Fibroblast of skin of left quadriceps (primary cell): Measurements from ENCODE around the gene HLA-G.
"Not testable (repeated sequence)": the region's sequence is repeated elsewhere in the genome, so short reads cannot be mapped to it uniquely, and the experiment has no call there.

Experiments used
- DNase-seq, 2 experiments: peaks; one replicate each; pipeline ENCODE4 v3.0.0-alpha.2; 2013; ENCODE audit warnings: low read depth in 2 of 2

Gene HLA-G

GRCh38 chr6:29827579-29828470 is at the start of gene HLA-G:
Gene HLA-G, plus strand, starts transcription at chr6:29827825. Its CDS starts 20 bp downstream, at chr6:29827845.
- DNase-seq = no peak

- DNase-seq = not testable (repeated sequence)
Measured at GRCh38 chr6:29780019-29780698, 47.5 kb upstream of the HLA-G start.

GRCh38 chr6:29789176-29789575 is 38.4 kb upstream of the HLA-G start:
- DNase-seq = no peak

GRCh38 chr6:29790626-29791025 is 37.0 kb upstream of the HLA-G start:
- no peak for DNase-seq

- no peak for DNase-seq
Measured at GRCh38 chr6:29791162-29791561, 36.5 kb upstream of the HLA-G start.

GRCh38 chr6:29791786-29792122 is 35.9 kb upstream of the HLA-G start:
- no peak for DNase-seq

GRCh38 chr6:29792123-29793035 is 35.2 kb upstream of the HLA-G start:
- no peak for DNase-seq

- DNase-seq = no peak
Measured at GRCh38 chr6:29793036-29793356, 34.6 kb upstream of the HLA-G start.

GRCh38 chr6:29793796-29794195 is 33.8 kb upstream of the HLA-G start:
- no peak for DNase-seq

- DNase-seq = no peak
Measured at GRCh38 chr6:29796026-29796425, 31.6 kb upstream of the HLA-G start.

- peak; percentile 39 to 43 for DNase-seq
Measured at GRCh38 chr6:29797135-29797534, 30.5 kb upstream of the HLA-G start.

- DNase-seq = no peak
Measured at GRCh38 chr6:29797966-29798365, 29.7 kb upstream of the HLA-G start.

GRCh38 chr6:29800254-29800653 is 27.4 kb upstream of the HLA-G start:
- no peak for DNase-seq

- no peak for DNase-seq
Measured at GRCh38 chr6:29806387-29806786, 21.2 kb upstream of the HLA-G start.

- DNase-seq = no peak
Measured at GRCh38 chr6:29809249-29809648, 18.4 kb upstream of the HLA-G start.

- DNase-seq = no peak
Measured at GRCh38 chr6:29810371-29810770, 17.3 kb upstream of the HLA-G start.

GRCh38 chr6:29811377-29811776 is 16.2 kb upstream of the HLA-G start:
- no peak for DNase-seq

- DNase-seq = no peak
Measured at GRCh38 chr6:29813066-29813465, 14.6 kb upstream of the HLA-G start.

GRCh38 chr6:29813809-29814208 is 13.8 kb upstream of the HLA-G start:
- DNase-seq = no peak

GRCh38 chr6:29814379-29815117 is 13.1 kb upstream of the HLA-G start:
- no peak for DNase-seq

GRCh38 chr6:29815118-29815750 is 12.4 kb upstream of the HLA-G start:
- no peak for DNase-seq
